Measurements from ENCODE around the gene C1orf226.
A peak's percentile ranks its signal among the peaks of the same experiment; 100 is the strongest.

Gene C1orf226

GRCh38 chr1:162384601-162385279, 3.2 kb downstream of the C1orf226 start:
- DNase-seq (ENCODE audit: low read depth, low spot score), result peak; percentile 13

GRCh38 chr1:162385280-162385623, 3.7 kb downstream of the C1orf226 start:
- no peak for DNase-seq (ENCODE audit: low read depth, low spot score)

GRCh38 chr1:162385702-162386101, 4.2 kb downstream of the C1orf226 start:
- DNase-seq (ENCODE audit: low read depth, low spot score), result no peak

- no peak for DNase-seq (ENCODE audit: low read depth, low spot score)
Measured at GRCh38 chr1:162386292-162387225, 5.0 kb downstream of the C1orf226 start.

- DNase-seq (ENCODE audit: low read depth, low spot score), result no peak
Measured at GRCh38 chr1:162387226-162388082, 5.9 kb downstream of the C1orf226 start.

- no peak for DNase-seq (ENCODE audit: low read depth, low spot score)
Measured at GRCh38 chr1:162388083-162388594, 6.6 kb downstream of the C1orf226 start.

- no peak for DNase-seq (ENCODE audit: low read depth, low spot score)
Measured at GRCh38 chr1:162388615-162389014, 7.1 kb downstream of the C1orf226 start.

- DNase-seq (ENCODE audit: low read depth, low spot score), result peak; percentile 62
Measured at GRCh38 chr1:162389021-162389818, 7.7 kb downstream of the C1orf226 start.

- DNase-seq (ENCODE audit: low read depth, low spot score), result no peak
Measured at GRCh38 chr1:162389971-162390370, 8.4 kb downstream of the C1orf226 start.

GRCh38 chr1:162390396-162391185, 9.1 kb downstream of the C1orf226 start:
- no peak for DNase-seq (ENCODE audit: low read depth, low spot score)

- peak; percentile 61 for DNase-seq (ENCODE audit: low read depth, low spot score)
Measured at GRCh38 chr1:162391790-162392563, 10.4 kb downstream of the C1orf226 start.

- DNase-seq (ENCODE audit: low read depth, low spot score), result no peak
Measured at GRCh38 chr1:162396201-162396906, 14.8 kb downstream of the C1orf226 start.

- DNase-seq (ENCODE audit: low read depth, low spot score), result no peak
Measured at GRCh38 chr1:162397039-162397448, 15.5 kb downstream of the C1orf226 start.

- no peak for DNase-seq (ENCODE audit: low read depth, low spot score)
Measured at GRCh38 chr1:162397943-162398560, 16.5 kb downstream of the C1orf226 start.

GRCh38 chr1:162398999-162399580, 17.6 kb downstream of the C1orf226 start:
- peak; percentile 31 for DNase-seq (ENCODE audit: low read depth, low spot score)

- DNase-seq (ENCODE audit: low read depth, low spot score), result no peak
Measured at GRCh38 chr1:162400790-162401355, 19.3 kb downstream of the C1orf226 start.

- DNase-seq (ENCODE audit: low read depth, low spot score), result no peak
Measured at GRCh38 chr1:162404550-162405160, 23.1 kb downstream of the C1orf226 start.
